ENCODE data around the gene TRIOBP. TPM values are rescaled to one million over a fixed set of nuclear protein-coding genes. Genes with fewer than 3 reads are reported as not detected.

The TRIOBP gene
- total and polyA plus RNA-seq, 2 of the 13 experiments (the other 11 are each of a cell fraction or from before 2014, with no cell fraction given) = 6.1 to 15.4 TPM

- DNase-seq (ENCODE audit: low spot score) = no peak
- H3K36me3 ChIP-seq (replicated peaks in 1 of 2; ENCODE audit: control insufficient read depth in 1 of 2, insufficient read depth in 2 of 2, low read length in 2 of 2) = peaks cover 2 to 52% of the 10 kb centered on the region in 2 experiments; a peak in 4 of 5 replicates
- no peaks in the 10 kb centered on the region for H3K27me3 ChIP-seq (ENCODE audit: control insufficient read depth in 1 of 2, insufficient read depth in 2 of 2, low read length in 2 of 2)
- peak overlapping the region; percentile 21 for H3K27ac ChIP-seq (ENCODE audit: extremely low read length, insufficient read depth, low read length)
- POLR2A ChIA-PET = no interaction called here
- no peak overlapping the region for H3K9ac ChIP-seq (ENCODE audit: insufficient read depth, low read depth, low read length)
- H3K4me2 ChIP-seq (ENCODE audit: low read depth, low read length) = no peak overlapping the region
- intact Hi-C loops (cut with micrococcal nuclease; ENCODE audit: unreplicated experiment) (no loop called here), in situ Hi-C loops (cut with HindIII; ENCODE audit: extremely low pct_ligation_motif_present, low pct_unique_long_range_greater_than_20kb) (no loop called here)
- H4K20me1 ChIP-seq (ENCODE audit: insufficient read depth, low read length) = no peaks in the 10 kb centered on the region
- H3K4me1 ChIP-seq (ENCODE audit: insufficient read depth, low read length) = peaks cover 51% of the 10 kb centered on the region
- no peak for FAIRE-seq
- H3K79me2 ChIP-seq (ENCODE audit: insufficient read depth, low read length) = no peaks in the 10 kb centered on the region
- BruUV-seq (replicated peaks) = no TSS peak
- CTCF ChIA-PET (ENCODE audit: low intra/inter-chr PET ratio, low total read pairs) = no interaction called here
- TF ChIP-seq IKZF5 (CRISPR knock-in tag; IDR thresholded peaks at IDR 0.05) = no peak
- TF ChIP-seq, protein P1, sequence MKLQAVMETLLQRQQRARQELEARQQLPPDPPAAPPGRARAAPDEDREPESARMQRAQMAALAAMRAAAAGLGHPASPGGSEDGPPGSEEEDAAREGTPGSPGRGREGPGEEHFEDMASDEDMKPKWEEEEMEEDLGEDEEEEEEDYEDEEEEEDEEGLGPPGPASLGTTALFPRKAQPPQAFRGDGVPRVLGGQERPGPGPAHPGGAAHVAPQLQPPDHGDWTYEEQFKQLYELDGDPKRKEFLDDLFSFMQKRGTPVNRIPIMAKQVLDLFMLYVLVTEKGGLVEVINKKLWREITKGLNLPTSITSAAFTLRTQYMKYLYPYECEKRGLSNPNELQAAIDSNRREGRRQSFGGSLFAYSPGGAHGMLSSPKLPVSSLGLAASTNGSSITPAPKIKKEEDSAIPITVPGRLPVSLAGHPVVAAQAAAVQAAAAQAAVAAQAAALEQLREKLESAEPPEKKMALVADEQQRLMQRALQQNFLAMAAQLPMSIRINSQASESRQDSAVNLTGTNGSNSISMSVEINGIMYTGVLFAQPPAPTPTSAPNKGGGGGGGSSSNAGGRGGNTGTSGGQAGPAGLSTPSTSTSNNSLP (IDR thresholded peaks at IDR 0.05; ENCODE audit: low read depth, low read length) = no peak
- TF ChIP-seq PCBP1 (IDR thresholded peaks at IDR 0.05; ENCODE audit: borderline replicate concordance, low read depth, low read length) = 0 out of 2 replicates have a peak, but pooled peaks have one; percentile 64
- TF ChIP-seq ZNF143 (CRISPR knock-in tag; IDR thresholded peaks at IDR 0.05) = no peak
- TF ChIP-seq ATF3 (CRISPR knock-in tag; IDR thresholded peaks at IDR 0.05) = no peak
- no peak for TF ChIP-seq EED (CRISPR knock-in tag; IDR thresholded peaks at IDR 0.05)
- peak; percentile 93 for TF ChIP-seq ZNF629 (CRISPR knock-in tag; conservative IDR thresholded peaks at IDR 0.05)
- TF ChIP-seq HNF4A (CRISPR knock-in tag; IDR thresholded peaks at IDR 0.05) = no peak
- TF ChIP-seq KDM5B (CRISPR knock-in tag; IDR thresholded peaks at IDR 0.05; ENCODE audit: borderline replicate concordance) = 0 out of 2 replicates have a peak, but pooled peaks have one; percentile 45
- TF ChIP-seq, protein P2, sequence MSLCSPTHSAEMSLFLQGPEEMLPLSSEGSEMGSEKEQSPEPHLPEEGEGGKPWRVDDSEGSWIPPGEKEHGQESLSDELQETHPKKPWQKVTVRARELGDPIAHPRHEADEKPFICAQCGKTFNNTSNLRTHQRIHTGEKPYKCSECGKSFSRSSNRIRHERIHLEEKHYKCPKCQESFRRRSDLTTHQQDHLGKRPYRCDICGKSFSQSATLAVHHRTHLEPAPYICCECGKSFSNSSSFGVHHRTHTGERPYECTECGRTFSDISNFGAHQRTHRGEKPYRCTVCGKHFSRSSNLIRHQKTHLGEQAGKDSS (CRISPR knock-in tag; IDR thresholded peaks at IDR 0.05; ENCODE audit: borderline replicate concordance, low read depth) = no peak
- no peak for TF ChIP-seq CBX2 (IDR thresholded peaks at IDR 0.05; ENCODE audit: low read depth, low read length)
- no peak for TF ChIP-seq CBX2 (CRISPR knock-in tag; IDR thresholded peaks at IDR 0.05; ENCODE audit: low read depth)
- no peak for TF ChIP-seq MZF1 (CRISPR knock-in tag; IDR thresholded peaks at IDR 0.05; ENCODE audit: borderline replicate concordance)
- TF ChIP-seq ZMYM3 (CRISPR knock-in tag; IDR thresholded peaks at IDR 0.05) = peak; percentile 83
- TF ChIP-seq ADNP (CRISPR knock-in tag; IDR thresholded peaks at IDR 0.05) = 0 out of 2 replicates have a peak, but pooled peaks have one; percentile 32
- TF ChIP-seq, protein P3, sequence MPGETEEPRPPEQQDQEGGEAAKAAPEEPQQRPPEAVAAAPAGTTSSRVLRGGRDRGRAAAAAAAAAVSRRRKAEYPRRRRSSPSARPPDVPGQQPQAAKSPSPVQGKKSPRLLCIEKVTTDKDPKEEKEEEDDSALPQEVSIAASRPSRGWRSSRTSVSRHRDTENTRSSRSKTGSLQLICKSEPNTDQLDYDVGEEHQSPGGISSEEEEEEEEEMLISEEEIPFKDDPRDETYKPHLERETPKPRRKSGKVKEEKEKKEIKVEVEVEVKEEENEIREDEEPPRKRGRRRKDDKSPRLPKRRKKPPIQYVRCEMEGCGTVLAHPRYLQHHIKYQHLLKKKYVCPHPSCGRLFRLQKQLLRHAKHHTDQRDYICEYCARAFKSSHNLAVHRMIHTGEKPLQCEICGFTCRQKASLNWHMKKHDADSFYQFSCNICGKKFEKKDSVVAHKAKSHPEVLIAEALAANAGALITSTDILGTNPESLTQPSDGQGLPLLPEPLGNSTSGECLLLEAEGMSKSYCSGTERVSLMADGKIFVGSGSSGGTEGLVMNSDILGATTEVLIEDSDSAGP (CRISPR knock-in tag; IDR thresholded peaks at IDR 0.05; ENCODE audit: borderline replicate concordance) = no peak
- no peak for TF ChIP-seq NR1H2 (CRISPR knock-in tag; IDR thresholded peaks at IDR 0.05; ENCODE audit: borderline replicate concordance, low read depth)
- 85% methylated on average over 8 of the region's 11 CpGs for WGBS (ENCODE audit: low lambda C conversion rate)
- no peak for ATAC-seq
- H2AFZ ChIP-seq (ENCODE audit: low read length) = no peak overlapping the region
- no peak overlapping the region for H3K4me3 ChIP-seq (replicated peaks in 1 of 3; ENCODE audit: insufficient read depth in 1 of 3, low read depth in 2 of 3, low read length in 3 of 3)
- H3K9me3 ChIP-seq (ENCODE audit: low read length) = no peaks in the 10 kb centered on the region
These were observed 62.4 kb downstream of the TRIOBP start for GRCh38 chr22:37759281-37759680.
